ENCODE results near the gene MTHFS. TPM values are rescaled to one million over a fixed set of nuclear protein-coding genes. Genes with fewer than 3 reads are reported as not detected.

MTHFS gene
- total and polyA plus RNA-seq, 12 donors = 10.1 to 38.5 (median 19.9) TPM

DNA sequence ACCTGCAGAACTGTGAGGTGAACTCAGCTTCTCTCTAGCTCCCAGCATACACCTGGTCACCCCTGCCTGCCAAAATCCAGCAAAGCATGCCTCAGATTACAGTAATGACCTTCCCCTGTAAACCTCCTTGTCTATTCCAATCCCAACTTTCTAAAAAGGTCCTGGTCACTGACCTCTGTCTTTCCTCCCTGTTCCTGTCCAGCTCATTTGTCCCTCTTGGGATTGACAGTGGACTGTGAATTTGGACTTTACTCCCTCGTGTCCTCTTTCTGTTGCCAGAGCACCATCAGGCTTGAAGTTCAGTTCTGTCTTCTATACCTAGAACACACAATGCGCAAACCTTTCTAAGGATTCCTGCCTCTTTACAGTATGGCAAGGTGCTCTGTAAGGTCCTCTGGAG, 50.3 kb downstream of the MTHFS start:
- Histone ChIP-seq H3K4me3 (no peak overlapping the region), H3K27ac (no peak overlapping the region), H3K4me1 (no peaks in the 10 kb centered on the region), H3K27me3 (no peaks in the 10 kb centered on the region), H3K9me3 (no peaks in the 10 kb centered on the region), H3K36me3 (peaks cover 0 to 39% (median 0%) of the 10 kb centered on the region in 9 donors)
- TF ChIP-seq, protein P1, sequence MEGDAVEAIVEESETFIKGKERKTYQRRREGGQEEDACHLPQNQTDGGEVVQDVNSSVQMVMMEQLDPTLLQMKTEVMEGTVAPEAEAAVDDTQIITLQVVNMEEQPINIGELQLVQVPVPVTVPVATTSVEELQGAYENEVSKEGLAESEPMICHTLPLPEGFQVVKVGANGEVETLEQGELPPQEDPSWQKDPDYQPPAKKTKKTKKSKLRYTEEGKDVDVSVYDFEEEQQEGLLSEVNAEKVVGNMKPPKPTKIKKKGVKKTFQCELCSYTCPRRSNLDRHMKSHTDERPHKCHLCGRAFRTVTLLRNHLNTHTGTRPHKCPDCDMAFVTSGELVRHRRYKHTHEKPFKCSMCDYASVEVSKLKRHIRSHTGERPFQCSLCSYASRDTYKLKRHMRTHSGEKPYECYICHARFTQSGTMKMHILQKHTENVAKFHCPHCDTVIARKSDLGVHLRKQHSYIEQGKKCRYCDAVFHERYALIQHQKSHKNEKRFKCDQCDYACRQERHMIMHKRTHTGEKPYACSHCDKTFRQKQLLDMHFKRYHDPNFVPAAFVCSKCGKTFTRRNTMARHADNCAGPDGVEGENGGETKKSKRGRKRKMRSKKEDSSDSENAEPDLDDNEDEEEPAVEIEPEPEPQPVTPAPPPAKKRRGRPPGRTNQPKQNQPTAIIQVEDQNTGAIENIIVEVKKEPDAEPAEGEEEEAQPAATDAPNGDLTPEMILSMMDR (IDR thresholded peaks at IDR 0.05) = no peak
- no peak for ATAC-seq
- intact Hi-C loops (cut with DNase I) = no loop called here
- DNase-seq = no peak
- WGBS, 2 donors = 88 to 92% methylated on average over 2 of the region's 2 CpGs

DNA sequence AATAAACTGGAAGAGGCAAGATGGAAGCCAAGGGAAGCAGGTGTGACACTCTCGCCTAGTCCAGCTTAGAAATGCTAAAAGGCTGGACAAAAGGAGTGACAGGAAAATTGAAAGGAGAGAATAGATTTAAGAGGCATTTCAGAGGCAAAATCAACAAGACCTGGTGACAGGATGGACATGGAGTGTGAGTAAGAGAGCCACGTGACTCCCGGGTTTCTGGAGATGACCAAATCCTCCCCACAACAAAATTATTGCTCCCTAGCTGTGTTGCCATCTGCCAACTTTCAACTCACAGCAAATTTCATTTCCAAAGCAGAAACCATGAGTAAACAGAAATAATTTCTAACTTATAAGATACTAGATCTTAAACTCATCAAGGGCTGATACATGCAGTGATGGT, 52.6 kb downstream of the MTHFS start:
- no peak overlapping the region for H3K27ac ChIP-seq
- DNase-seq (no peak), ATAC-seq (no peak)
- TF ChIP-seq, protein P1 (IDR thresholded peaks at IDR 0.05) = no peak
- no peaks in the 10 kb centered on the region for H3K9me3 ChIP-seq
- H3K4me3 ChIP-seq = no peak overlapping the region
- H3K4me1 ChIP-seq = no peaks in the 10 kb centered on the region
- 75 to 95% methylated on average over 3 of the region's 3 CpGs for WGBS, 2 donors
- H3K36me3 ChIP-seq = peaks cover 0 to 49% (median 0%) of the 10 kb centered on the region in 9 donors
- no peaks in the 10 kb centered on the region for H3K27me3 ChIP-seq
- intact Hi-C loops (cut with DNase I) = no loop called here

DNA sequence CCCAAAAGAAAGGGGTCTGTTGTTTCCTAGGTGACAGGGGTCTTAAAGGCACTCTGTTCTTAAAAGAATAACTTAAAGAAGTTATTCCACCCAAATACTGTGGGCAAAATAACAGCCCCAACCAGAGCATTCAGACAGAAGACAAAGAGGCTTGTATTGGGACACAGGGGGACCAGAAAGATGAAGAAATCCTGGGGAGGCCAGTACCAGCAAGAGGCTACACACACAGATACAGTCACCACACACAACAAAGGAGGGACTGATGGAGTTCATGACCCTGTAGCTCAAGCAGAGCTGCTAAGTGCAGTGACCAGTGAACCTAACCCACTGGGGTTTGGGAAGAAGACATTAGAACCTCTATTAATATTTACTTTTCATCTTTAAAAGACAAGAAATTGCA, 59.0 kb downstream of the MTHFS start:
- no peak overlapping the region for H3K27ac ChIP-seq
- no peak overlapping the region for H3K4me3 ChIP-seq
- peaks cover 0 to 8% (median 0%) of the 10 kb centered on the region in 9 donors for H3K4me1 ChIP-seq
- ATAC-seq (no peak), DNase-seq (no peak)
- no peaks in the 10 kb centered on the region for H3K9me3 ChIP-seq
- H3K36me3 ChIP-seq = peaks cover 0 to 23% (median 0%) of the 10 kb centered on the region in 9 donors
- TF ChIP-seq, protein P1 (IDR thresholded peaks at IDR 0.05) = no peak
- no peaks in the 10 kb centered on the region for H3K27me3 ChIP-seq
- intact Hi-C loops (cut with DNase I) = no loop called here

DNA sequence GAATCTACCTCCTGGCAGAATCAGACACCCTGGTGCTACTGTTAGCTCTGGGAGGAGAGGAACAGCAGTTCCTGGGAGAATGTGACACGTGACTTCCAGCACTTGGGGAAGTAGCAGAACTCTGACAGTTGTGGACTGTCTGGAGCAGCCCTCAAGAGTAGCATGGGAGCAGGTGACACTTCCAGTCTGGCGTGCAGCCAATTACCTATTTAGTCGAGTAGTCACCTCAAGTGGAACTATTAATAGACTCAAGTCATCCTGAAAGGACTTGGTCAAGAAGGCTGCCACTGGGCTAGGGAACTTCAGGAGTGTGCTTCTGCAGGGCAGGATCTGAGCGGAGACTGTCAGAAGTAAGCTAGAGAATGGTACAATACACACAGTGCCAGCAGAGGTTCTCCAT, 62.3 kb downstream of the MTHFS start:
- no peaks in the 10 kb centered on the region for H3K27me3 ChIP-seq
- H3K27ac ChIP-seq = no peak overlapping the region
- DNase-seq (no peak), ATAC-seq (peak in 2 of 8 donors; percentile 53 to 55)
- H3K36me3 ChIP-seq = peaks cover 0 to 15% (median 0%) of the 10 kb centered on the region in 9 donors
- TF ChIP-seq, protein P1 (IDR thresholded peaks at IDR 0.05) = no peak
- intact Hi-C loops (cut with DNase I) = no loop called here
- H3K4me1 ChIP-seq = peaks cover 0 to 8% (median 0%) of the 10 kb centered on the region in 9 donors
- WGBS, 2 donors = 54 to 59% methylated on average over 4 of the region's 4 CpGs
- H3K9me3 ChIP-seq = no peaks in the 10 kb centered on the region
- H3K4me3 ChIP-seq = no peak overlapping the region

Measured in heart right ventricle (tissue), 16 donors.